HUES64 (cell line): ENCODE measurements around the gene ADAMTS19.

ENCODE experiments used
- H3K27ac ChIP-seq: 2 replicates; pipeline ENCODE4 v1.7.0; 2013; ENCODE audit warnings: low read depth, low read length, inconsistent platforms
- H3K27me3 ChIP-seq: 2 replicates; pipeline ENCODE4 v1.6.1; 2013; ENCODE audit warnings: mild to moderate bottlenecking, low read length; ENCODE audit not compliant: insufficient read depth
- H3K36me3 ChIP-seq: 2 replicates; pipeline ENCODE4 v1.6.1; 2013; ENCODE audit warnings: mild to moderate bottlenecking, low read length; ENCODE audit not compliant: insufficient read depth
- H3K4me1 ChIP-seq: 2 replicates; pipeline ENCODE4 v1.6.1; 2013; ENCODE audit warnings: mild to moderate bottlenecking, low read length, moderate library complexity; ENCODE audit not compliant: insufficient read depth
- H3K4me3 ChIP-seq: 2 replicates; pipeline ENCODE4 v1.5.1; 2013; ENCODE audit warnings: mild to moderate bottlenecking, low read length, moderate library complexity
- H3K9ac ChIP-seq: 2 replicates; pipeline ENCODE4 v1.6.1; 2013; ENCODE audit warnings: mild to moderate bottlenecking, low read depth, low read length
- H3K9me3 ChIP-seq: 2 replicates; pipeline ENCODE4 v1.6.1; 2013; ENCODE audit warnings: low read depth, low read length; ENCODE audit not compliant: insufficient read depth
- WGBS: fragments of 150-250, 120-280 bp; methylation state at CpG from one replicate; pipeline ENCODE4 v1.1.7; 2013; ENCODE audit warnings: missing lambda C conversion rate; 5-methylcytosine and 5-hydroxymethylcytosine counted together

The ADAMTS19 gene

DNA sequence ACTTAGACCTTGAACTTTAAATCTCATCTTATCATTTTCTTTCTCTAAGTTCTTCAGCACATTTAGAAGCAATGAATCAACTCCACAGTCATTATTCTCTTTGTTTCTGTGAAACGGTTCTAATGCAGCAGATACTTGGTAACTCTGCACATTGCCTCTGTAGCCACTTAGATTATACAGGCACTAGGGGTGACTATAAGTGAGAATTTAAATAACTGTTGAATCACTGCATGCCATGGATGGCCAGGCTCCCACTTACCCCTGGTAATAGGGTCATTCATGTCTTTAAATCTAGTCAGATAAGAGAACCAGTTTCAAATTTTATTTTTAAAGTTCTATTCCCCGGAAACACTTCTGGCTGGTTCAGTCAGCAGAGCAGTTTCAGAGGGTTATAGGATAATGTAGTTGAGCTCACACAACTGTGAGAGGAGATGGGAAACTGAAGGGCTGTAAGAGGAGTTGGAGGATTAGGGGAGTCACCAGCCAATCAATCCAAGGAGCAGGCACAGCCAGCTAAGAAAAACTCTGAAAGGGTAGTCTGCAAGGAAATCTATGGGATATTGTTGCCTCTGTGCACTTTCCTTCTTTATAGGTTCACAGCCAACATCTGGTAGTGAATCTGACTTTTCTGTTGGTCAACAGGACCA lies 283.6 kb downstream of the ADAMTS19 start:
- Histone ChIP-seq H3K36me3 (peaks cover 4% of the 10 kb centered on the region; the same call in 1 of the 2 replicates), H3K9ac (no peak overlapping the region), H3K27me3 (no peaks in the 10 kb centered on the region), H3K4me3 (no peak overlapping the region), H3K9me3 (no peaks in the 10 kb centered on the region), H3K27ac (no peak overlapping the region), H3K4me1 (0 out of 2 replicates have a peak, but pooled peaks cover 5% of the 10 kb centered on the region)
- WGBS = 87% methylated on average over 2 of the region's 2 CpGs

GRCh38 chr5:129745997-129746396 lies 285.9 kb downstream of the ADAMTS19 start:
- 97% methylated on average over 4 of the region's 4 CpGs for WGBS
- Histone ChIP-seq H3K4me3 (no peak overlapping the region), H3K36me3 (no peaks in the 10 kb centered on the region), H3K27me3 (no peaks in the 10 kb centered on the region), H3K9me3 (no peaks in the 10 kb centered on the region), H3K9ac (no peak overlapping the region), H3K27ac (no peak overlapping the region), H3K4me1 (0 out of 2 replicates have a peak, but pooled peaks cover 5% of the 10 kb centered on the region)

GRCh38 chr5:129746876-129747275 lies 286.8 kb downstream of the ADAMTS19 start:
- Histone ChIP-seq H3K9me3 (no peaks in the 10 kb centered on the region), H3K36me3 (no peaks in the 10 kb centered on the region), H3K27ac (no peak overlapping the region), H3K27me3 (no peaks in the 10 kb centered on the region), H3K4me1 (0 out of 2 replicates have a peak, but pooled peaks cover 2% of the 10 kb centered on the region), H3K4me3 (no peak overlapping the region), H3K9ac (no peak overlapping the region)
- 91% methylated on average over 1 of the region's 2 CpGs for WGBS

DNA sequence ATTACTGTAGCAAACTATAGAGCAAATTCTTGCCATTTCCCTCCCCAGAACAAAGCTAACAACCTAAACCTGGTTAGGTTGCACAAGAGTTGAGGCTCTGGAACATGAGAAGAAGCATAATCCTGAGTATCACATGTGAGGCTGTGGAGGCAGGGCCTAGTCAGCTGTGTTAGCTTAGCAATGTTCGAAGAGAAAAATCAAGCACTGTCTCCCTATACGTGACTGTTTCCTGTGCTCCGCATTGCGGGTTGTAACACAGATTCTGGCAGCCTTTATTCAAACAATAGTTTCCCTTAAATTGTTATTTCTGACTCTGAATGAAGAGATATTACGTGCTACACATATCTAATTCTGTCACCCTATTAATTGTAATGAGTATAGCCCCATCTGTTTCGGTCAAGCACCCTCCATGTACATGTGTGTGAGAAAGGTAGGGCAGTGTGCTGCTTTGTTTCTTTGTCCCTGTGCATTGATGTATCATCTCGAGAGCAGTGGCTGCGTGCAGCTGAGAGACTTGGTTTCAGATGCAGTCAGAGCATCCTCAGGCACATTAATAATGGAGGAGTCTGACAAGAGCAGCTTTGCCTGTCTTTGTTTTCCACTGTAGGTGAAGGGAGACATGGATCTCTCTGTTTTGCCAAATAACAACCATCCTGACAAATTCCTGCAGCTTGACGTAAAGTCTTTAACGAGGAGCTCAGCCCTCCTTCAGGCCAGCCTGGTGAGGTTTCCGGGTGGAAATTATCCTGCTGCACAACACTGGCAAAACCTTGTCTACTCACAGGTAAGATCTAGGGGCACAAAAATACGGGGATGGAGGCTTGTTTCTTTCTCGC lies 287.7 kb downstream of the ADAMTS19 start, which contains the start of gene MINAR2:
MINAR2 (plus strand) TSS at position 523 of the 836 bp plus-strand sequence; CDS start at position 620, 97 bp downstream.
- H3K36me3 ChIP-seq = no peaks in the 10 kb centered on the region
- no peaks in the 10 kb centered on the region for H3K27me3 ChIP-seq
- no peak within 1 kb of the TSS for H3K27ac ChIP-seq
- H3K4me3 ChIP-seq = no peak within 1 kb of the TSS
- no peaks in the 10 kb centered on the region for H3K4me1 ChIP-seq
- H3K9me3 ChIP-seq = no peaks in the 10 kb centered on the region
- no peak within 1 kb of the TSS for H3K9ac ChIP-seq
- 94% methylated on average over 13 of the region's 13 CpGs for WGBS

GRCh38 chr5:129748913-129749880 lies 289.1 kb downstream of the ADAMTS19 start:
- Histone ChIP-seq H3K4me3 (no peak overlapping the region), H3K27me3 (no peaks in the 10 kb centered on the region), H3K4me1 (no peaks in the 10 kb centered on the region), H3K27ac (no peak overlapping the region), H3K9ac (no peak overlapping the region), H3K9me3 (no peaks in the 10 kb centered on the region), H3K36me3 (no peaks in the 10 kb centered on the region)
- no CpG with 5 or more reads among the region's 1 CpG for WGBS

- Histone ChIP-seq H3K27me3 (no peaks in the 10 kb centered on the region), H3K27ac (no peak overlapping the region), H3K4me1 (no peaks in the 10 kb centered on the region), H3K9me3 (no peaks in the 10 kb centered on the region), H3K36me3 (no peaks in the 10 kb centered on the region), H3K9ac (no peak overlapping the region), H3K4me3 (no peak overlapping the region)
- WGBS = 100% methylated on average over 1 of the region's 1 CpG
Measured at GRCh38 chr5:129760636-129761325, 300.7 kb downstream of the ADAMTS19 start.

GRCh38 chr5:129763651-129764050 lies 303.6 kb downstream of the ADAMTS19 start:
- no peak overlapping the region for H3K27ac ChIP-seq
- no peak overlapping the region for H3K4me3 ChIP-seq
- H3K27me3 ChIP-seq = no peaks in the 10 kb centered on the region
- no peaks in the 10 kb centered on the region for H3K4me1 ChIP-seq
- 92% methylated on average over 1 of the region's 1 CpG for WGBS
- H3K9ac ChIP-seq = no peak overlapping the region
- no peaks in the 10 kb centered on the region for H3K36me3 ChIP-seq
- H3K9me3 ChIP-seq = no peaks in the 10 kb centered on the region

- no peaks in the 10 kb centered on the region for H3K36me3 ChIP-seq
- no peak overlapping the region for H3K9ac ChIP-seq
- H3K4me3 ChIP-seq = no peak overlapping the region
- H3K27me3 ChIP-seq = no peaks in the 10 kb centered on the region
- no peak overlapping the region for H3K27ac ChIP-seq
- H3K9me3 ChIP-seq = no peaks in the 10 kb centered on the region
- no peaks in the 10 kb centered on the region; the same call in 1 of the 2 replicates for H3K4me1 ChIP-seq
- 83% methylated on average over 2 of the region's 2 CpGs for WGBS
Measured at GRCh38 chr5:129766798-129767197, 306.7 kb downstream of the ADAMTS19 start.

DNA sequence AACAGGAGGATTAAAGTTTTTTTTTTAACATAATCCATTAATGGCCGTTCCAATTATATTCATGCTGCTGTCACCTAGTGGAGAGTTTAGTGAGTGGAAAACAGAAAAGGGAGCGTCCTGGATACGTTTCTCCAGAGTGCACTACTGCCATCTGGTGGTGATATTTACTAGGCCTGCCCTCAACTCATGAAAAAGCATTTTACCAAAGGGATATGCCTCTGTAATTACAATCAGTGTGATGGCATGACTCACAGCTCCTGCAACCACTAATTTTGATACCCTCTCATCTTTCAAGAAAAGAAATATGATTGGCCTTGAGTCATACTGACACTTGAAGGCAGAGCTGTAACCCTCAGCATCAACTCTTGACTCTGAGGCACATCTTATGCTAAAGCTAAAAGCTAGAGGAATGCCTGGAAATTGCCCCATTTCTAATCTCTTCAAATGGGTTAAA lies 307.9 kb downstream of the ADAMTS19 start:
- Histone ChIP-seq H3K27me3 (no peaks in the 10 kb centered on the region), H3K27ac (no peak overlapping the region)

DNA sequence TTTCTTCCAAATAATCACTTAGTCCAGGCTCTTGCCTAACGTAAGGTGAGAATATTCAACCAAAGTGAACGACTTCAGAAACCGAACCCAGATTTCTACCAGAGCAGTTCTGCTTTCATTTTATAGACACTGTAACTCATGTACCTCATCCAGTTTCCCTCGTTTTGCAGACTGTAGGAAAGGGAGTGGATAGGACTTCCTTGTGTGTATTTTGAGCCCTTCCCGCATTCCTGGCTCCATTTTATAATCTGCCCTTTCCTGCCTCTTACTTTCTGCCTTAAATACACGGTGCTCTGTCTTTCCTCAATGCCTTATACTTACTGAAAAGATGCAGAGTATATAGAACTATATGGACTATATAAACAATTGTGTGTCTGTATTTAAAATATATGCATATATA lies 308.6 kb downstream of the ADAMTS19 start:
- Histone ChIP-seq H3K4me3 (no peak overlapping the region), H3K9ac (no peak overlapping the region), H3K27me3 (no peaks in the 10 kb centered on the region), H3K36me3 (no peaks in the 10 kb centered on the region), H3K9me3 (no peaks in the 10 kb centered on the region), H3K4me1 (no peaks in the 10 kb centered on the region; the same call in 1 of the 2 replicates), H3K27ac (no peak overlapping the region)
- 88% methylated on average over 4 of the region's 6 CpGs for WGBS

More for the DNA sequence above, 307.9 kb downstream of the ADAMTS19 start:
- Histone ChIP-seq H3K4me1 (no peaks in the 10 kb centered on the region; the same call in 1 of the 2 replicates), H3K4me3 (no peak overlapping the region), H3K9ac (no peak overlapping the region), H3K36me3 (no peaks in the 10 kb centered on the region), H3K9me3 (no peaks in the 10 kb centered on the region)
- WGBS = 7% methylated on average over 3 of the region's 3 CpGs
